GM12878 (cell line): ENCODE measurements around the gene COL2A1. TPM values are rescaled to one million over a fixed set of nuclear protein-coding genes. Genes with fewer than 3 reads are reported as not detected.

Experiments used
- ATAC-seq: fragments of 200-7000 bp; cut with Tn5 transposase; 3 replicates; pipeline ENCODE4 v1.9.1; 2020; ENCODE audit warnings: mild to moderate bottlenecking, moderate library complexity
- BruUV-seq: library from RNA; stranded (reverse); fragments of 400-500 nt; replicated peaks from 2 replicates; lab custom pipeline; 2021; lab: Mats Ljungman, UMichigan
- CTCF ChIA-PET: fragments of 300-600 bp; sonication (Branson Sonifier 250); formaldehyde crosslinking; extraction: SDS; loops from one replicate; lab custom pipeline; 2021; ENCODE audit warnings: inconsistent platforms; lab: Yijun Ruan, JAX
- POLR2A ChIA-PET: fragments of 350-600 bp; formaldehyde crosslinking; extraction: SDS; loops from one replicate; lab custom pipeline; 2021; ENCODE audit warnings: inconsistent platforms; lab: Charles Lee
- RAD21 ChIA-PET: fragments of 300-600 bp; sonication (Branson Sonifier 250); formaldehyde crosslinking; loops from one replicate; lab custom pipeline; 2023; ENCODE audit warnings: antibody characterized with exemption; ENCODE audit not compliant: unreplicated experiment; lab: Charles Lee
- SMC1A ChIA-PET: fragments of 300-600 bp; sonication (Branson Sonifier 250); formaldehyde crosslinking; loops from one replicate; lab custom pipeline; 2023; ENCODE audit not compliant: unreplicated experiment, uncharacterized antibody; lab: Charles Lee
- DNase-seq: peaks from one replicate; pipeline ENCODE4 v3.0.0-alpha.2; 2011; ENCODE audit warnings: low read depth, low spot score
- FAIRE-seq: peaks from 3 replicates; lab custom pipeline; 2011; peaks lifted over from hg19 to GRCh38; lab: Jason Lieb, UNC
- H2AFZ ChIP-seq: 2 replicates; pipeline ENCODE4 v1.6.0; 2011; ENCODE audit warnings: low read depth, low read length, control low read depth; ENCODE audit not compliant: control insufficient read depth
- H3K27ac ChIP-seq: 2 replicates; pipeline ENCODE4 v1.5.1; 2011; ENCODE audit warnings: control low read depth; ENCODE audit not compliant: control insufficient read depth, insufficient read depth
- H3K27me3 ChIP-seq, 2 experiments: replicated peaks in 1 of 2; 2 replicates each; pipeline versions ENCODE4 v1.6.0 to v1.6.1; 2011; ENCODE audit warnings: low read length in 1 of 2; ENCODE audit not compliant: control insufficient read depth in 2 of 2, insufficient read depth in 2 of 2
- H3K36me3 ChIP-seq, 2 experiments: 2 replicates each; pipeline ENCODE4 v1.5.1; 2011; ENCODE audit warnings: low read length in 1 of 2; ENCODE audit not compliant: control insufficient read depth in 2 of 2, insufficient read depth in 2 of 2
- H3K4me1 ChIP-seq: 2 replicates; pipeline ENCODE4 v1.6.1; 2011; ENCODE audit warnings: mild to moderate bottlenecking, low read length, moderate library complexity, mixed read lengths; ENCODE audit not compliant: control insufficient read depth, insufficient read depth
- H3K4me2 ChIP-seq: 2 replicates; pipeline ENCODE4 v1.6.0; 2011; ENCODE audit warnings: control low read depth; ENCODE audit not compliant: control insufficient read depth, insufficient read depth
- H3K4me3 ChIP-seq: fragments of 200-600 bp; sonication (generic); 2 replicates; pipeline ENCODE4 v1.5.1; 2016
- H3K79me2 ChIP-seq: 2 replicates; pipeline ENCODE4 v1.6.0; 2011; ENCODE audit warnings: low read length; ENCODE audit not compliant: control insufficient read depth, insufficient read depth
- H3K9ac ChIP-seq: 2 replicates; pipeline ENCODE4 v1.8.0; 2011; ENCODE audit warnings: low read length, control low read depth, mixed read lengths; ENCODE audit not compliant: control insufficient read depth, insufficient read depth
- H3K9me3 ChIP-seq: replicated peaks from 3 replicates; pipeline ENCODE4 v1.5.1; 2011; ENCODE audit warnings: mild to moderate bottlenecking, low read length; ENCODE audit not compliant: control insufficient read depth, insufficient read depth
- H4K20me1 ChIP-seq: 2 replicates; pipeline ENCODE4 v1.6.0; 2011; ENCODE audit not compliant: control insufficient read depth, insufficient read depth
- CBX5 ChIP-seq: sonication (generic); IDR thresholded peaks from 2 replicates; pipeline ENCODE4 v1.6.1; 2016; ENCODE audit warnings: low read depth, moderate library complexity, mild to moderate bottlenecking, inconsistent platforms
- CTCF ChIP-seq, 3 experiments: IDR thresholded peaks in 2 of 3; conservative IDR thresholded peaks in 1 of 3; 2 replicates each; pipeline ENCODE4 v1.5.1; 2011; ENCODE audit warnings: low read depth in 3 of 3, low read length in 3 of 3, mild to moderate bottlenecking in 3 of 3, control low read depth in 2 of 3, moderate library complexity in 2 of 3, inconsistent platforms in 1 of 3, mixed read lengths in 1 of 3; ENCODE audit not compliant: control insufficient read depth in 2 of 3, insufficient read depth in 1 of 3; ENCODE audit errors: extremely low read depth in 1 of 3
- IKZF1 ChIP-seq: fragments of 450-650 bp; conservative IDR thresholded peaks from 2 replicates; pipeline ENCODE4 v1.6.1; 2017; ENCODE audit warnings: antibody characterized with exemption, mild to moderate bottlenecking
- IKZF2 ChIP-seq, 2 experiments: fragments of 450-650 bp; IDR thresholded peaks; 2 replicates each; pipeline ENCODE4 v1.6.1; 2017; ENCODE audit warnings: mild to moderate bottlenecking in 2 of 2, moderate library complexity in 2 of 2
- KLF5 ChIP-seq: fragments of 450-650 bp; IDR thresholded peaks from 2 replicates; pipeline ENCODE4 v1.6.1; 2014; ENCODE audit warnings: mild to moderate bottlenecking; ENCODE audit not compliant: partially characterized antibody
- NFYB ChIP-seq: IDR thresholded peaks from 2 replicates; pipeline ENCODE4 v1.6.1; 2011; ENCODE audit warnings: low read depth, mild to moderate bottlenecking, low read length, improper control_type of control experiment, moderate library complexity; ENCODE audit not compliant: insufficient read depth
- POLR2AphosphoS2 ChIP-seq: IDR thresholded peaks from 2 replicates; pipeline ENCODE4 v1.6.1; 2011; ENCODE audit warnings: low read depth, mild to moderate bottlenecking, low read length, improper control_type of control experiment, moderate library complexity
- PRDM15 ChIP-seq: fragments of 450-650 bp; formaldehyde crosslinking; IDR thresholded peaks from 2 replicates; pipeline ENCODE4 v1.4.0; 2020; ENCODE audit warnings: mild to moderate bottlenecking, moderate library complexity
- RAD21 ChIP-seq: IDR thresholded peaks from 2 replicates; pipeline ENCODE4 v1.6.1; 2011; ENCODE audit warnings: mild to moderate bottlenecking, low read depth, low read length, moderate library complexity; ENCODE audit not compliant: insufficient read depth
- RAD51 ChIP-seq: fragments of 450-650 bp; IDR thresholded peaks from 2 replicates; pipeline ENCODE4 v1.6.1; 2016; ENCODE audit warnings: moderate library complexity, mild to moderate bottlenecking, inconsistent platforms
- RELB ChIP-seq: fragments of 450-650 bp; IDR thresholded peaks from 2 replicates; pipeline ENCODE4 v1.6.1; 2017; ENCODE audit warnings: low read depth, mild to moderate bottlenecking, moderate library complexity
- SMC3 ChIP-seq: IDR thresholded peaks from 2 replicates; pipeline ENCODE4 v1.6.1; 2011; ENCODE audit warnings: low read length, improper control_type of control experiment, borderline replicate concordance
- YBX1 ChIP-seq: fragments of 450-650 bp; IDR thresholded peaks from 2 replicates; pipeline ENCODE4 v1.6.1; 2016; ENCODE audit warnings: antibody characterized with exemption
- YY1 ChIP-seq: IDR thresholded peaks from 2 replicates; pipeline ENCODE4 v1.6.1; 2011; ENCODE audit warnings: low read depth, mild to moderate bottlenecking, low read length
- ZSCAN29 ChIP-seq: fragments of 450-650 bp; IDR thresholded peaks from 2 replicates; pipeline ENCODE4 v1.6.1; 2017; ENCODE audit warnings: mild to moderate bottlenecking, moderate library complexity
- WGBS: methylation state at CpG from one replicate; pipeline ENCODE4 v1.1.6; 2016; ENCODE audit warnings: low lambda C conversion rate; ENCODE audit not compliant: insufficient replicate concordance, insufficient coverage; ENCODE audit errors: missing lambda C conversion rate; 5-methylcytosine and 5-hydroxymethylcytosine counted together
- in situ Hi-C: fragments of 300-500 bp; cut with MboI; formaldehyde crosslinking; loops from 9 replicates; pipeline ENCODE4 v1.14.3; 2018; ENCODE audit warnings: mixed read lengths
- intact Hi-C: fragments of 100-400 bp; cut with micrococcal nuclease; formaldehyde crosslinking; loops from one replicate; pipeline ENCODE4 v1.14.2; 2022; ENCODE audit not compliant: unreplicated experiment
- polyA plus RNA-seq, 11 experiments: library from polyadenylated mRNA; depleted of rRNA in 4 of 11; unstranded in 6 of 11; stranded (reverse) in 5 of 11; fragments of >200 nt; fragmentation: Nextera tagmentation in 4 of 11; fragmentation: Illumina TruSeq in 1 of 11; extraction: Ambion mirVana in 4 of 11; extraction: Trizol in 1 of 11; gene quantifications; 1 replicate in 1 of 11; 2 replicates in 10 of 11; pipeline versions ENCODE4 v1.2.1 to v1.2.3, GENCODE V29; 2011 to 2016; ENCODE audit warnings: inconsistent platforms in 2 of 11, missing spikeins in 2 of 11, low read depth in 1 of 11
- total RNA-seq, 4 experiments: library from RNA; depleted of rRNA in 3 of 4; stranded (reverse); fragments of >200 nt in 3 of 4; fragmentation: Illumina TruSeq in 1 of 4; extraction: Trizol in 1 of 4; gene quantifications; 2 replicates each; pipeline versions ENCODE4 v1.2.1 to v1.2.3, GENCODE V29; 2013 to 2021

Gene COL2A1
- total and polyA plus RNA-seq, 10 of the 15 experiments (the other 5 are each of a cell fraction or from before 2014, with no cell fraction given), result 0.06 to 0.67 (median 0.19) TPM; not detected in 1

DNA sequence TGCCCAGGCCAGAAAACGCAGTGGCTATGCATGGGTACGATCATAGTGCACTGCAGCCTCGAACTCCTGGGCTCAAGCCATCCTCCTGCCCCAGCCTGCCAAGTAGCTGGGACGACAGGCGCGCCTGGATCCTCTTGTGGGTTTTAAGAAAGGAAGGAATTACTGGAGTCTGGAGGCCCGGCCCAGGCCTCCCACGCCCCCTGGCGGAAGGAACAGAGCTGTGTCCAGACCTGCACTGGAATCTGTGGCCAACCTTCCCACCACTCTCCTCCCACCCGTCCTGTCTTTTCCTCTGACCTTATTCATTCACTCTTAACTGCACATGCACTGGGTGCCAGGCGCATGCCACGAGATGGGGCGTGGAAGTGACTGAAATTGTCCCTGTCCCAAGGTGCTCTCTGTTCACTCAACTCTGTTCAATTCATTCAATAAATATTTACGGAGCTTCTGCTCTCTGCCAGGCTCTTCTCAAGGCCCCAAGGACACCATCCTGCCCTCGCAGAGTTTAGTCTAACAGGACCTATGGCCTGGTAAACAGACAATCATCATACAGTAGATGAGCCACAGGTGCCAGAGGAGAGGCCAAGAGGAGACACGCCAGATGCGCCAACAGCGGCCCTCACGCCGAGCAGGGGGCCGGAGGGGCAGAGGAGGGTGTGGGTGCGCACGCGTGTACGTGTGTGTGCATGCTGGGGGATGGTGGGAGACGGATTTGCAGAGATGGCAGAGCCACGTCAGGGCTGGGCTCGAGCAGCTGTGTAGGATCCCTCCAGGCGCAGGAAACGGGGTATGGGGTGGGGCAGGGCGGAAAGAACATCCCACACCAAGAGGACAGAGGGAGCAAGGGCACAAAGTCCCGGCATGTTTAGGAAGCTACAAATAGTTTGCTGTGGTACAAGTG is 54.6 kb downstream of the COL2A1 start:
- Histone ChIP-seq H3K4me3 (no peak overlapping the region), H3K36me3 (no peaks in the 10 kb centered on the region), H3K4me1 (no peaks in the 10 kb centered on the region), H3K9me3 (no peaks in the 10 kb centered on the region), H3K27me3 (0 out of 4 replicates have a peak, but pooled peaks cover 0 to 5% of the 10 kb centered on the region in 2 experiments), H3K9ac (no peak overlapping the region), H3K79me2 (no peaks in the 10 kb centered on the region), H2AFZ (no peak overlapping the region), H3K4me2 (no peak overlapping the region), H4K20me1 (no peaks in the 10 kb centered on the region), H3K27ac (no peak overlapping the region)
- CTCF ChIA-PET, result interaction anchor here (0.6 to 3.7 kb wide), 37 partner anchors 8 to 665 kb away, joined by 3 to 35 read pairs (median 4); partner anchors contain the start of genes TMEM106C and VDR
- RAD21 ChIA-PET, result interaction anchor here (0.9 to 1.9 kb wide), 11 partner anchors 15 to 298 kb away, joined by 3 to 11 read pairs (median 4); partner anchors contain the start of gene VDR
- SMC1A ChIA-PET, result interaction anchor here (0.5 to 2.5 kb wide), 13 partner anchors 14 to 207 kb away, joined by 3 to 12 read pairs (median 4); partner anchors contain the start of gene TMEM106C
- intact Hi-C loops, result loop anchor here (1.0 to 5.0 kb wide), 2 partner anchors 47 to 152 kb away; partner anchors contain the start of gene VDR
- DNase-seq (no peak), ATAC-seq (peak; percentile 93), FAIRE-seq (peak; percentile 69)
- in situ Hi-C loops, result no loop called here
- BruUV-seq, result no TSS peak
- WGBS, result 44% methylated on average over 32 of the region's 32 CpGs
- POLR2A ChIA-PET, result no interaction called here
- TF ChIP-seq PRDM15 (no peak), NFYB (no peak), KLF5 (no peak), RELB (no peak), CBX5 (no peak), CTCF (IDR thresholded peaks at IDR 0.05 in 2 of 3, conservative IDR thresholded peaks at IDR 0.05 in 1 of 3; ENCODE audit: control insufficient read depth in 2 of 3, extremely low read depth in 1 of 3, insufficient read depth in 1 of 3, low read depth in 3 of 3, low read length in 3 of 3) (peak; percentile 75 to 89 (median 87)), YY1 (0 out of 2 replicates have a peak, but pooled peaks have one; percentile 42), RAD51 (no peak), YBX1 (no peak), RAD21 (peak; percentile 76), IKZF2 (IDR thresholded peaks at IDR 0.05) (0 out of 4 replicates have a peak, but pooled peaks of 1 of the 2 experiments have one; percentile 11), IKZF1 (0 out of 2 replicates have a peak, but pooled peaks have one; percentile 50), SMC3 (peak; percentile 70; the same call in 1 of the 2 replicates), ZSCAN29 (no peak), POLR2AphosphoS2 (no peak)
